Activated CD8-positive, alpha-beta T cell treated with anti-CD3 and anti-CD28 coated beads for 36 hours (primary cell): ENCODE results near the gene IFT20. TPM values are rescaled to one million over a fixed set of nuclear protein-coding genes. Genes with fewer than 3 reads are reported as not detected.

Experiments
- ATAC-seq: fragments of 200-7000 bp; cut with Tn5 transposase; one replicate; pipeline ENCODE4 v1.10.0; 2021; ENCODE audit warnings: mild to moderate bottlenecking, moderate library complexity
- CTCF ChIA-PET: fragments of 350-600 bp; sonication (Branson Sonifier 250); formaldehyde crosslinking; loops from one replicate; lab custom pipeline; 2021; ENCODE audit warnings: antibody characterized with exemption; lab: Charles Lee
- POLR2A ChIA-PET: fragments of 350-600 bp; sonication (Branson Sonifier 250); formaldehyde crosslinking; loops from one replicate; lab custom pipeline; 2021; ENCODE audit warnings: antibody characterized with exemption; lab: Charles Lee
- DNase-seq: peaks from one replicate; pipeline ENCODE4 v3.0.0-alpha.2; 2020
- H3K27ac Mint-ChIP-seq: one replicate; pipeline ENCODE4 v1.8.0; 2021; ENCODE audit warnings: mild to moderate bottlenecking, mixed read lengths
- H3K27me3 Mint-ChIP-seq: one replicate; pipeline ENCODE4 v1.8.0; 2021; ENCODE audit warnings: mixed read lengths
- H3K36me3 Mint-ChIP-seq: one replicate; pipeline ENCODE4 v1.8.0; 2021; ENCODE audit warnings: low read depth, mixed read lengths
- H3K4me1 Mint-ChIP-seq: one replicate; pipeline ENCODE4 v1.8.0; 2021; ENCODE audit warnings: low read depth, mixed read lengths
- H3K4me3 Mint-ChIP-seq: one replicate; pipeline ENCODE4 v1.8.0; 2021; ENCODE audit warnings: mild to moderate bottlenecking, moderate library complexity, mixed read lengths
- H3K9me3 Mint-ChIP-seq: one replicate; pipeline ENCODE4 v1.8.0; 2021; ENCODE audit warnings: mixed read lengths
- CTCF ChIP-seq: fragments of 200-600 bp; IDR thresholded peaks from one replicate; pipeline ENCODE4 v1.8.0; 2022; ENCODE audit warnings: antibody characterized with exemption, mild to moderate bottlenecking
- intact Hi-C: fragments of 100-400 bp; cut with micrococcal nuclease; formaldehyde crosslinking; loops from one replicate; pipeline ENCODE4 v1.10.0; 2022
- total RNA-seq, 2 experiments: library from RNA; stranded (reverse); gene quantifications; one replicate each; pipeline ENCODE4 v1.2.3, GENCODE V29; 2021

The IFT20 gene
- total RNA-seq, 2 experiments from 2014 or later, result 16.7 to 18.8 TPM

GRCh38 chr17:28346746-28347246 lies 11.5 kb upstream of the IFT20 start:
- no peak for ATAC-seq
- H3K4me1 Mint-ChIP-seq, result no peaks in the 10 kb centered on the region

GRCh38 chr17:28346199-28346580 lies 10.9 kb upstream of the IFT20 start:
- Mint-ChIP-seq H3K4me1 (no peaks in the 10 kb centered on the region), H3K36me3 (peaks cover 46% of the 10 kb centered on the region), H3K27me3 (no peaks in the 10 kb centered on the region), H3K9me3 (no peaks in the 10 kb centered on the region), H3K27ac (peak overlapping the region; percentile 49), H3K4me3 (no peak overlapping the region)
- TF ChIP-seq CTCF, result no peak
- intact Hi-C loops, result no loop called here
- no peak for DNase-seq
- POLR2A ChIA-PET, result interaction anchor here (0.8 to 4.1 kb wide), 6 partner anchors 10 to 70 kb away, joined by 3 to 33 read pairs (median 3); partner anchors contain the start of genes POLDIP2, SLC46A1 and TNFAIP1
- CTCF ChIA-PET, result interaction anchor here (1.5 to 2.0 kb wide), 2 partner anchors 9 to 11 kb away, joined by 4 to 10 read pairs; partner anchors contain the start of genes IFT20 and TNFAIP1
- ATAC-seq, result no peak

More at GRCh38 chr17:28346746-28347246, 11.5 kb upstream of the IFT20 start:
- POLR2A ChIA-PET, result interaction anchor here (0.8 to 4.1 kb wide), 4 partner anchors 9 to 70 kb away, joined by 3 to 33 read pairs (median 3); partner anchors contain the start of genes POLDIP2 and SLC46A1
- no peak for DNase-seq
- no peaks in the 10 kb centered on the region for H3K27me3 Mint-ChIP-seq
- no peak overlapping the region for H3K27ac Mint-ChIP-seq
- no peaks in the 10 kb centered on the region for H3K9me3 Mint-ChIP-seq
- intact Hi-C loops, result no loop called here
- no peak for TF ChIP-seq CTCF
- H3K4me3 Mint-ChIP-seq, result no peak overlapping the region
- CTCF ChIA-PET, result interaction anchor here (1.5 to 2.0 kb wide), 2 partner anchors 8 to 11 kb away, joined by 4 to 10 read pairs; partner anchors contain the start of genes IFT20 and TNFAIP1
- peaks cover 48% of the 10 kb centered on the region for H3K36me3 Mint-ChIP-seq

- DNase-seq, result no peak
- H3K27ac Mint-ChIP-seq, result no peak overlapping the region
- intact Hi-C loops, result no loop called here
- no peaks in the 10 kb centered on the region for H3K4me1 Mint-ChIP-seq
- ChIA-PET POLR2A (interaction anchor here (0.8 to 4.1 kb wide), 7 partner anchors 10 to 71 kb away, joined by 3 to 33 read pairs (median 3); partner anchors contain the start of genes POLDIP2, SLC46A1 and TNFAIP1), CTCF (interaction anchor here (1.5 to 2.0 kb wide), 2 partner anchors 9 to 10 kb away, joined by 4 to 10 read pairs; partner anchors contain the start of genes IFT20 and TNFAIP1)
- no peak for ATAC-seq
- H3K36me3 Mint-ChIP-seq, result peaks cover 42% of the 10 kb centered on the region
- TF ChIP-seq CTCF, result no peak
- H3K27me3 Mint-ChIP-seq, result no peaks in the 10 kb centered on the region
- H3K4me3 Mint-ChIP-seq, result no peak overlapping the region
- H3K9me3 Mint-ChIP-seq, result no peaks in the 10 kb centered on the region
These were observed 10.3 kb upstream of the IFT20 start for GRCh38 chr17:28345419-28346198.

- ChIA-PET POLR2A (interaction anchor here (1.1 to 4.1 kb wide), 3 partner anchors 9 to 15 kb away, joined by 3 to 33 read pairs (median 3); partner anchors contain the start of gene POLDIP2), CTCF (no interaction called here)
- no peak for DNase-seq
- Mint-ChIP-seq H3K9me3 (no peaks in the 10 kb centered on the region), H3K27me3 (no peaks in the 10 kb centered on the region), H3K4me3 (no peak overlapping the region), H3K27ac (no peak overlapping the region), H3K4me1 (peaks cover 3% of the 10 kb centered on the region), H3K36me3 (peaks cover 39% of the 10 kb centered on the region)
- intact Hi-C loops, result no loop called here
- no peak for TF ChIP-seq CTCF
- ATAC-seq, result no peak
These were observed 9.2 kb upstream of the IFT20 start for GRCh38 chr17:28344435-28344901.
